Stimulated activated CD8-positive, alpha-beta memory T cell treated with anti-CD3 and anti-CD28 coated beads, Interleukin-15, amount 100 ng/mL, for 24 hours (primary cell): ENCODE data around the gene RHBDL2.
A peak's percentile ranks its signal among the peaks of the same experiment; 100 is the strongest.
"Not testable (repeated sequence)": the region's sequence is repeated elsewhere in the genome, so short reads cannot be mapped to it uniquely, and the experiment has no call there.

Experiments
- DNase-seq: peaks from one replicate; pipeline ENCODE4 v3.0.0-alpha.2; 2020; ENCODE audit warnings: low read depth

Gene RHBDL2, protein sequence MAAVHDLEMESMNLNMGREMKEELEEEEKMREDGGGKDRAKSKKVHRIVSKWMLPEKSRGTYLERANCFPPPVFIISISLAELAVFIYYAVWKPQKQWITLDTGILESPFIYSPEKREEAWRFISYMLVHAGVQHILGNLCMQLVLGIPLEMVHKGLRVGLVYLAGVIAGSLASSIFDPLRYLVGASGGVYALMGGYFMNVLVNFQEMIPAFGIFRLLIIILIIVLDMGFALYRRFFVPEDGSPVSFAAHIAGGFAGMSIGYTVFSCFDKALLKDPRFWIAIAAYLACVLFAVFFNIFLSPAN

DNA sequence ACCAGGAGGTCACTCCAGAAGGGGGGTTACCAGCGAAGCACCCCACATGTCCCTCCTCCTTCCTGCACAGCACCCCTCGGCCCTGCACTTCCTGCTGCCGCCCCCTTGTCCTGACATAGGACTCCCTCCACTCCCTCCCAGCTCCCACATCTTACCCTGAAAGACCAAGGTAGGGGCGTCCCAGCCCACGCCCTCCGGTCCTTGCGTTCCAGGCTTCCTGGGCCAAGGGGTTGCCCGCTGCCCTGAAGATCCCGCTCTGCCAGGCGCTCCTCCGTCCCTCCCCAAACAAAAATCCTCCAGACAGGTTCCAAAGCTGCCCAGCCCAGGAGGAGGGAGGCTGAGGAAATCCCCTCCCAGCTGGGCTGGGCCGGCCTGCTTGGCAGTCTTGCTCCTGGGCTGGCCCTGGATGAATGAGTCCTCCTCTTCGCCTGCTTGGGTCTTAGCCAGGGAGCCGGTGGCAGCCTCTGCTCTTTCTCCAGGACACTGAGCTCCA, at the start of gene RHBDL2:
Gene RHBDL2, minus strand, starts transcription at position 304 of the 493 bp plus-strand sequence. CDS start 22,618 bp downstream, outside the sequence.
- DNase-seq: no peak

DNA sequence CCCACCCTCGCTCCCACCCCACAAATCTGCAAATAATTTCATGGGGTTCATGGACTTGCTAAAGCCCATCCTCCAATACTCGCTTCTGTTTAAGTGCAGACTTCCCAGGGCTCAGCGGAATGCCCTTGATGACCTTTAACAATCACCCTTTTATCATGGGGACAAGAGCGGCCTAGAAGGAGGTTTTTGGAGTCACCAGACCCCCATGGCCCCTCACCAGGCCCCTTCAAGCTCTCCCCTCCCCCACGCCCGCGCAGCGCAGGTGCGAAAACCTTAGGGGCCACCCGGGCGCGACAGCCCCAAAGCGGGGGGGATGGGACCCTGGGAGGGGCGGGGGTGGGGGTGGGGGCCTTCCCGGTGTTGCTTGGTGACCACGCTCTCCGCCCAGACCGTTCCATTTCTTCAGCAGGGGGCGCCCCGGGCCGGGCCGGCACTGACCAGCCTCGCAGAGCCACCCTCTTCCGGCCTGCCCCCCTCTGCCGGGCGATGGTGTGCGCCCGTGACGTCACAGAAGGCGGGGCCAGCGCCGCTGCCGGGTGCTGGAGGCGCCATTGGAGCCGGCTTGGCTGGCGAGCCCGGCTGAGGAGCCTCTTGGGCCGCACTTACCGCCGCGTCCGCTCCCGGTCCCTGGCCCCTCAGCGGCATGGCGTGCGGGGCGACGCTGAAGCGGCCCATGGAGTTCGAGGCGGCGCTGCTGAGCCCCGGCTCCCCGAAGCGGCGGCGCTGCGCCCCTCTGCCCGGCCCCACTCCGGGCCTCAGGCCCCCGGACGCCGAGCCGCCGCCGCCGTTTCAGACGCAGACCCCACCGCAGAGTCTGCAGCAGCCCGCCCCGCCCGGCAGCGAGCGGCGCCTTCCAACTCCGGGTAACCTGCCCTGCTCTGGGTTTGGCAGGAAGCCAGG, 49.4 kb upstream of the RHBDL2 start, which contains the start of gene AKIRIN1:
Gene AKIRIN1, plus strand, starts transcription at position 539 of the 900 bp plus-strand sequence. Its CDS starts 105 bp downstream, at position 644.
- DNase-seq: peak; percentile 97

DNA sequence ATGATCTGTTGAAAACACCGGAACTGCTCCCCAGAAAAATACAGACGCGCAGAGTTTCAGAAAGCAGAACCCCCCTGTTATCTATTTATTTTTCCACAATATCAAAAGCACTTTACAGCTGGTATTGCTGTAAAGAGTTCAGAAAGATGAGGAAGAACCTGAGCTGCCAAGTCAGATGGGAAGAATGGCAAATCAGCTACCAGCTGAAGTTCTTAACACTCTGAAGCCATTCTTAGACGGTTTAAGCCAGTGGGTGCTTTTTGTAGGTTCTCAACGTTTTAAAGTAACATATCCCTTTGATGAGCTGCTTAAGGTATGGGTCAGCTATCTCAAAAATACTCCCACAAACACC, 48.7 kb upstream of the RHBDL2 start:
- DNase-seq: no peak

DNA sequence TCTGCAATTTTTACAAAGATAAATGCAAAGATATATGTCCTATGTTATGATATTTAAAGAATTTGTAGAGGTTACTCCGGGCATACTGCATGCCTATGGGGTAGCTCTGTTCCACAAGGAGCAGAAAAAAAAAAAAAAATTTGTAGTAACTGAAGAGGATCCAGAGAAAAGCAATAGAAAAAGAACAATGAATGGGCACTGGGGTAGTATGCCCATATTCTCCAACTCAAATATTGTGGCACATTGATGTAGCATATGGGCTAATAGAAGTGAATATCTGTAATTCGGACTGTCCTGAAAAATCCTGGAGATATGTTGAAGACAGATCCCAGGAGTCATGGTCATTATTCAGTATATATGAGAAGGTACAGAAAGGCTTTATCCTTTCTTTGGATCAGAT, 48.3 kb upstream of the RHBDL2 start:
- no peak for DNase-seq

DNA sequence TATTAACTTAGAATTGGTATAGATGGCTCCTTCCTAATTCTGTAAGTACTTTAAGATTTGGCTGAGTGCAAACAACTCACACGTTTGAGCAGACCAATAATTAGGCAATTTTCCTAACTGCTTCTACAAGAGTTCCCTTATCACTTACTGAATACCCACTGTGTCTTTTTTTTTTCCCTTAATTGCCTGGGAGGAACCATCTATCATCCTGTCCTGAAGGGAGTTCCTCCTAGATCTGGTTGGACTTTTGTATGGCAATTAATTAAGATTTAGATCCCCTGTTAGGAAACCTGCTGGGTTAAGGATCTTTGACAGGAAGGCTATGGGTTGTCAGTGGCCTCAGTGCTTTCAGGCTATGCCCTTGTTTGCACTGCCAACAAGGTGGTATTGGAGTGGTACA, 37.8 kb upstream of the RHBDL2 start:
- DNase-seq: not testable (repeated sequence)

DNA sequence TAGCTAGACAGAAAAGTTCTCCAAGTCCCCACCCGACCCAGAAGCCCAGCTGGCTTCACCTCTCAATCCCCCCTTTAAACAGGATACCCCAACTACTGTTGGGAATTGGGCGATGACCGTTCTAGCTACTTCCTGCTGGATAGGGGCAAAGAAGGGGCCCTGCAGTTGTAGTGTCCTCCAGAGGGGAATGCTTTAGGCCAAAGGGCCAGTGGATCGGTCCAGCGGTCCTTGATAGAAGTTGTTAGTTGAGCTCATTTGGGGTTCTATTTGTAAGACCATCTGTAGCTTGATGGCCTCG, 36.6 kb upstream of the RHBDL2 start:
- not testable (repeated sequence) for DNase-seq

DNA sequence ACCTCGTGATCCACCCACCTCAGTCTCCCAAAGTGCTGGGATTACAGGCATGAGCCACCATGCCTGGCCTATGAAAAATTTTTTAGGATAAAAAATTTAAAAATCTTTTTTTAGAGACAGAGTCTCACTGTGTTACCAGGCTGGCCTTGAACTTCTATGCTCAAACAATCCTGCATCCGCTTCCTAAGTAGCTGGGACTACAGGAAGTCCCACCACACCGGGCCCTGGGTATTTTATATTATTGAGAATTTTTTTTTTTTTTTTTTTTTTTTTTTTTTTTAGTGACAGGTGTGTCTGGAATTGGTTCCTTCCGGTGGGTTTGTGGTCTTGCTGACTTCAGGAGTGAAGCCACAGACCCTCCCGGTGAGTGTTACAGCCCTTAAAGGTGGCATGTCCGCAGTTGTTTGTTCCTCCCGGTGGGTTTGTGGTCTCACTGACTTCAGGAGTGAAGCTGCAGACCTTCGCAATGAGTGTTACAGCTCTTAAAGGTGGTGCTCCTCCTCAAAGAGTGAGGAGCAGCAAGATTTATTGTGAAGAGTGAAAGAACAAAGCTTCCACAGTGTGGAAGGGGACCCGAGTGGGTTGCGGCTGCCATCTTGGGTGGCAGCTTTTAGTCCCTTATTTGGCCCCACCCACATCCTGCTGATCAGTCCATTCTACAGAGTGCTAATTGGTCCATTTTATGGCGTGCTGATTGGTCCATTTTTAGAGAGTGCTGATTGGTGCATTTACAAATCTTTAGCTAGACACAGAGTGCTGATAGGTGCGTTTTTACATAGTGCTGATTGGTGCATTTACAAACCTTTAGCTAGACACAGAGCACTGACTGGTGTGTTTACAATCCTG, 36.0 kb upstream of the RHBDL2 start:
- peak; percentile 11 for DNase-seq

DNA sequence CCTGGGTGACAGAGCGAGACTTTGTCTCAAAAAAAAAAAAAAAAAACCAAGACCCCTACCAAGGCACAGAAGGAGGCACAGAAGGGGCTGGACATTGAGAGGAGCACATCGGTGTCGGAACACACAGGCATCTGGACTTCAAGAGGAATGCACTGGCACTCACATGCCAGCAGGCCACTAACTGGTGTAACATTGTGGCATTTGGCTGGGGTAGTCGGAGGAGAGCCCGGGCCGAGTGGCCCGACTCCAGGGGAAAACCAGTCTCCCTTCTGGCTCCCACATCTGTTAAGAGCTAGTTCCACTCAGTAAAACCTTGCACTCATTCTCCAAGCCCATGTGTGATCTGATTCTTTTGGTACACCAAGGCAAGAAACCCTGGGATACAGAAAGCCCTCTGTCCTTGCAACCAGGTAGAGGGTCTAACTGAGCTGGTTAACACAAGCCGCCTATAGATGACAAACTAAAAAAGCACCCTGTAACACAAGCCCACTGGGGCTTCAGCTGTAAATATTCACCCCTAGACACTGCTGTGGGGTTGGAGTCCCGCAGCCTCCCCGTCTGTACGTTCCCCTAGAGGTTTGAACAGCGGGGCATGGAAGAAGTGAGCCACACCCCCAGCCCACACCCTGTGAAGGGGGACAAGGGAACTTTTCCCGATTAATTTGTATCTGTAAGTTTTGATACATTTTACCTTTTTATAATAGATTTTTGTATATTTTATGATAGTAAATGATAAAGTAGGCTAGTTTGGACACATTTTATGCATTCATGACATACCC, 32.2 kb upstream of the RHBDL2 start:
- no peak for DNase-seq

DNA sequence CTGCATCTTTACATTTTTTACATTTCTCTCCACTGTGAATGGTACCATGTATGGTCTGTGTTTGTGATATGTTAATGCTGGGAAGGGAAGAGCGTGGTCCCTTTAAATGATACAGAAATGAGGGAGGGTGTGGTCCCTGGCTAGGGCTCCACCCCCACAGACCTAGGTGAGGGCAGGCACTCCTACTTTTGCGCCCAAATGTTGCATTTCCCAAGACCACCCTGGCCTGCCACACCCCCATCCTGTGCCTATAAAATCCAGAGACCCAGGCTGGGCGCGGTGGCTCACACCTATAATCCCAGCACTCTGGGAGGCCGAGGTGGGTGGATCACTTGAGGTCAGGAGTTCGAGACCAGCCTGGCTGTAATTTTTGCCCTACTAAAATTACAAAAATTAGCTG, 31.5 kb upstream of the RHBDL2 start:
- DNase-seq: not testable (repeated sequence)

DNA sequence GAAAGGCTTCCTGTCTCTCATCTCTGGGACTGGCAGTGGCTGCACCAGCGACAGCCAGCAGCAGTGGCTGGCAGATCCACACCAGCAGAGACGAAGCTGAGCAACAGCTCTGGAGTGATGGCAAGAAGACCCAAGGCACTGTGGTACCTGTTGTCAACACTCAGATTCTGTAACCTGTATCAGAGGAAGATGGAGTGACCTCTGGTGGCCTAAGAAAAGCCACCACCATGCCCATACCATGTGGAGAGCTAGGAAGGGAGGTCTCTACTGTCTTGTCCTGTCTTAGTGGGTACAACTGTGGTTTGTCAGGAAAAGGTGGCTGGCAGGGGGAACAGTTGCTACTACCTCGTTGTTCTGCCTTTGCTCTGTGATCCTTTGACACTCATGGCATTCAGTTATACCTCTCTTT, 22.5 kb upstream of the RHBDL2 start:
- DNase-seq: no peak

DNA sequence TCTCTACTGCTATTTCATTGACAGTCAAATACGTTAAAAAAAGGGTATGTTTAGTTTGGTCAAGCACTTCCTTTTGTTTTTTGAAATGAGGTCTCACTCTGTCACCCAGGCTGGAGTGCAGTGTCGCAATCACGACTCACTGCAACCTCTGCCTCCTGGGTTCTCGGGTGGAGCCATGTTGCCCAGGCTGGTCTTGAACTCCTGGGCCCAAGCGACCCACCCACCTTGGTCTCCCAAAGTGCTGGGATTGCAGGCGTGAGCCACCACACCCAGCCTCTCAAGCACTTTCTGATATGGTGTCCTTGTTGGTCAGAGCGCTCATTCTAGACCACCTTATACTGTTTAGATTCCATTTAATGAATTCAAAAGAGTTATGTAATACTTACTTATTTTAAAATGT, 20.9 kb upstream of the RHBDL2 start:
- no peak for DNase-seq

DNA sequence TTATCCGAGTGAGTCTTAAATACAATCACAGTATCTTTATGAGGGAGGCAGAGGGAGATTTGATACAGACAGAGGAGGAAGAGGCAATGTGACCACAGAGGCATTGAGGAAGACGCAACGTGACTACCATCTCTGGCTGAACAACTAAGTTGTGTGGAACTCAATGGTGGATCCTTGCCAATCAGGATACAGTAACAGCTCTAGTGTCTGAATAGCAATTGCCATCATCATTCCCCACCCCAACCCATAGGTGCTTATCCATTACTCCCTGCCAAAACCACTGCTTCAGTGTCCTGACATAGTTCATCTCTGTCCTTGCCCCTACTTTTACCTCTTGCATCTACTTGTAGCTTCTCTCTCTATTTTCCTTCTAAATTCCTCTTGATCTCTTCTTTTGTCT, 20.5 kb upstream of the RHBDL2 start:
- no peak for DNase-seq

DNA sequence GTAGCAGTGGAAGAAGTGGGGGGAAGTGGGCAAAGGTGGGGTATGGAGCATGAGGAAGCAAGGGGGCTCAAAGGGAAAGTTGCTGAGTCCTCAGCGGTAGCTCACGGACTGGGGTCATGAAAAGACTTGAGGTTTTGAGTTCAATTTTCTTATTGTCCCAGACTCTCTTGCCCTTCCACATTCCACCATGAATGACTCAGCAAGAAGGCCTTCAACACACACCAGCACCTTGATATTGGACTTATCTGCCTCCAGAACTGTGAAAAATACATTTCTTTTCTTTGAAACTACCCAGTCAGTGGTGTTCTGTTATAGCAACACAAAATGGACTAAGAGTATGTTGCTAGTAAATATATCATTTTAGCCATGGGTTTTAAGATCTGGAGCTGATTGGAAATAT, 17.3 kb upstream of the RHBDL2 start:
- no peak for DNase-seq

DNA sequence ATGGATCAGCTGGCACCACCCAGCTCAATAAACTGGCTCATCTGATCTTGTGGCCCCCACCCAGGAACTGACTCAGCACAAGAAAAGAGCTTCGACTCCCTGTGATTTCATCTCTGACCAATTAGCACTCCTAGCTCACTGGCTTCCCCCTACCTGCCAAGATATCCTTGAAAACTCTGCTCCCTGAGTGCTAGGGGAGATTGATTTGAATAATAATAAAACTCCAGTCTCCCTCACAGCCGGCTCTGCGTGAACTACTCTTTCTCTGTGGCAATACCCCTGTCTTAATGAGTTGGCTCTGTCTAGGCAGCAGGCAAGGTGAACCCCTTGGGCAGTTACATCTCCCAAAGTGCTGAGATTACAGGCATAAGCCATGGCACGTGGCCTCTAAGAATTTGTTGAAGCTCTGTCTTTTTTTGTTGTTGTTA, 11.8 kb upstream of the RHBDL2 start:
- no peak for DNase-seq

DNA sequence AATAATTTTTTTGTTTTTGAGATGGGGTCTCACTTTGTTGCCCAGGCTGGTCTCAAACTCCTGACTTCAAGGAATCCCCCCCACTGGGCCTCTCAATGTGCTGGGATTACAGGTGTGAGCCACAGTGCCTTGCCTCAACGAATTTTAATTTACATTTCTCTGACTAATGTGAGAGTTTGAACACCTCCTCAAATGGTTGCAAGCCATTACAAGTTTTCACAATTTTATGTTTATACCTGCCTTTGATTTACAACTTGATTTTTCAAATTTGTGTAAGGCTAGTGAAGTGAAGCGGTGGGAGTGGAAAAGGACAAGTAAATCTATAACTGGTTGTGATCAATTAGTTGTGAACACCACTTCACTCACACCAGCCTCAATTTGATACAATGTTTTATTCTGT, 8.9 kb upstream of the RHBDL2 start:
- DNase-seq: no peak

DNA sequence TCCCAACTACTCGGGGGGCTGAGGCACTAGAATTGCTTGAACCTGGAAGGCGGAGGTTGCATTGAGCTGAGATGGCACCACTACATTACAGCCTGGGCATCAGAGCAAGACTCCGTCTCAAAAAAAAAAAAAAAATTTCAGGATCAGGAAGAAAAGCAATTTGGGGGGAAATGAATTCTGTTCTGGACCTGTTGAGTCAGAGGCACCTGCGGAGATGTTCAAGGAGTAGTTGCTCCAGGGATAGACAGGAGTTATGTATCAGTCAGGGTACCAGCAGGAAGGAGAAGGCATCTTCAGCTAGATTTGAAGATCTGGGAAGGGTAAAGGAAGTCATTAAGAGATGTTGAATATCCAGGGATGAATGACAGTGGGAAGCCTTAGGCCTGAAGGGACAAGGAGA, 2.9 kb upstream of the RHBDL2 start:
- no peak for DNase-seq

DNA sequence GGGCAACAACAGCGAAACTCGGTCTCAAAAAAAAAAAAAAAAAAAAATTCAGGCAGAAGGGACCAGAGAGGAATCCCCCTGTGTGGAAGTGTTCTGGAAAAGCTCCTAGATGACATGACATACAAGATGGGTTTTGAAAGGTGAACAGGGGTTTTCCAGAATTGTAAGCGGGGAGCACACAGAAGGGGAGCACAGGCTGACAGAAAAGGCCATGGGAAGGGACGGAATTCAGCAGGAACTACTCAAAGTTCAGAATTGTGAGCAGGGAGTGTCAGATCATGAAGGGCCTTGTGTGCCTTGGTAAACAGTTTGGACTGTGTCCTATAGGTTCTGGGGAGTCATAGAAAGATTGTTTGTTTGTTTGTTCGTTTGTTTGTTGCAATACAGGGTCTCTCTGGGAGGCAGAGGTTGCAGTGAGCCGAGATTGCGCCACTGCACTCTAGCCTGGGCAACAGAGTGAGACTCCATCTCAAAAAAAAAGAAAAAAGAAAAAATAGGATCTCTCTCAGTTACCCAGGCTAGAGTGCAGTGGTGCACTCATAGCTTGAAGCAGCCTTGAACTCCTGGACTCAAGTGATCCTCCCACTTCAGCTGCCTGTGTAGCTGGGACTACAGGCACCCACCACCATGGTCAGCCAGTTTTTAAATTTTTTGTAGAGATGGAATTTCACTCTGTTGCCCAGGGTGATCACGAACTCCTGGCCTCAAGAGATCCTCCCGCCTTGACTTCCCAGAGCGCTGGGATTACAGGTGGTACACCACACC, 1.2 kb upstream of the RHBDL2 start:
- no peak for DNase-seq

DNA sequence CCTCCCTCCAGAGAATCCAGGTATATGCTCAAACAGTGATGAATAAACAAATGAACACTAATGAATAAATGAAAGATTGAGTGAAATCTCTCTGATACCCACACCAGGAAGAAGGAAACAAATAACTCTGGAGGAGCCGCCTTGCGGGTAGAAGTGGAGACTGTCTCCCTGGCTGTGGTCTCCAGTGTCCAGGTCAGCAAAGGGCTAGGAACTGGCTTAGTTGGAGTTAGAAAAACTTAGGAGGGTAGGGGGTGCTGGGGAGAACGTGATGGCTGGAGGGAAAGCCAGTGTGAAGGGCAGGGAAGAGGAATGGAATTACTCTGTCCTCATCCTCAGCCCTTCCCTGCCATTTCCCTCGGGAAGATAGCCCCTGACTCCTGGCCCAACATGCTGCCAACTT, 537 bp downstream of the RHBDL2 start:
- no peak for DNase-seq

DNA sequence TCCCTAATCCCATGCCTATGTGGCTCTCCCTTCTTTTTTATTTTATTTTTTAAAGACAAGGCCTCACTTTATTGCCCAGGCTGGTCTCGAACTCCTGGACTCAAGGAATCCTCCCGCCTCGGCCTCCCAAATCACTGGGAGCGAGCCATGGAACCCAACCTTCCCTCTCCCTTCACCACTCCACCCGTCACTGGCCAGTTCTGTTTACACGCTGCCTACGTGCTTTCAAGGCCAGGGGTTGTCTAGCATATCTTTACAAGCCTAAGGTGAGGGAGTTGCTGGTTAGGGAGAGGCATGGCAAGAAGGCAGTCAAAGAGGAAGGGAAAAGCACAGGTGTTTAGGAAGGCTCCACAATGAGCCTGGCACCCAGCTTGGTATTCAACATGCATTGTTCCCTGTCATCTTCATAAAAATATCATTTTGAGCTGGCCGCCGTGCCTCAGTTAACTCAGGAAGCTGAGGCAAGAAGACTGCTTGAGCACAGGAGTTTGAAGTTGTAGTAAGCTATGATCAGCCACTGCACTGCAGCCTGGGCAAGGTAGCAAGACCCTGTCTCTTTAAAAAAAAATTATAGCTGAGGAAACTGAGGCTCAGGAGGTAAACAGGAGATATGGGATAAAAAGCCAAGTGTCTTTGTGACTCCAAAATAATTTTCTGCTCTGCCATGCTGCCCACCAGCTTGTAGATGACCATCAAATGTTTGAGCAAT, 1.1 kb downstream of the RHBDL2 start:
- no peak for DNase-seq

DNA sequence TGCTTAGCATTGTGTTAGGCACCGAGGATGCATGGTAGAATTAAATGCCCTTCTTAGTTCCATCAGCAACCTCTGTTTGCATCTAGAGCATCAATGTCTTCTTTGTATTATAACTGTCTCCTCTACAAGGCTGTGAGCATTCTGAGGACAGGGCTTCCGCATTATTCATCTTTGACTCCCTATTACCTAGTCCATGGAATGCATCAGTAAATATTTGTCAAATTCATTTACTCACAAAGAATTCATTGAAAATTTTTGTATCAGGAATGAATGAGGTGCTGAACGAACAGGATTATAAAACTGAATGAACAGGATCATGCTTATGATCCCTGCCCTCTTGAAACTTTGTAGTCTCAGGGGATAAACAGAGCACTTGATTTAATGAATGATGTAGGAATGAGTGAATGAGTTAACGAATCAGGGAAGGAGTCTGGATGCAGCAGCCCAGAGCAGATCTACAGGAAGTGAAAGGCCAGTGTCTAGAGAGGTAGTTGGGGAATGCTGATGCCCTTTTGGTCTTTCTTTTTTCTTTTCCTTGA, 2.8 kb downstream of the RHBDL2 start:
- DNase-seq: no peak
